HEK293 (cell line): ENCODE results near the gene RIOK1.

Source experiments
- CTCF ChIA-PET: fragments of 350-600 bp; formaldehyde crosslinking; extraction: SDS; loops from one replicate; lab custom pipeline; 2021; ENCODE audit warnings: antibody characterized with exemption; lab: Yijun Ruan, JAX
- POLR2A ChIA-PET: fragments of 300-600 bp; formaldehyde crosslinking; extraction: SDS; loops from one replicate; lab custom pipeline; 2020; ENCODE audit warnings: antibody characterized with exemption, inconsistent platforms; lab: Yijun Ruan, JAX
- H3K27ac ChIP-seq: fragments of 200-500 bp; sonication (Bioruptor generic); 2 replicates; pipeline ENCODE4 v1.5.1; 2014; ENCODE audit warnings: low read depth, low read length, control low read depth, inconsistent platforms; ENCODE audit errors: extremely low read depth
- H3K36me3 ChIP-seq, 2 experiments: fragments of 200-500 bp in 1 of 2; sonication (Bioruptor generic) in 1 of 2; 1 replicate in 1 of 2; 2 replicates in 1 of 2; pipeline ENCODE4 v1.5.1; 2014 to 2017; ENCODE audit warnings: inconsistent platforms in 2 of 2, low read length in 2 of 2; ENCODE audit not compliant: control insufficient read depth in 2 of 2, insufficient read depth in 1 of 2
- H3K4me1 ChIP-seq: fragments of 200-500 bp; sonication (Bioruptor generic); 2 replicates; pipeline ENCODE4 v1.5.1; 2014; ENCODE audit warnings: mild to moderate bottlenecking, low read length, inconsistent platforms; ENCODE audit not compliant: control insufficient read depth, insufficient read depth
- H3K4me3 ChIP-seq: 2 replicates; pipeline ENCODE4 v1.5.1; 2011; ENCODE audit warnings: low read depth, mild to moderate bottlenecking, control low read depth, low read length, moderate library complexity
- H3K9me3 ChIP-seq: fragments of 200-500 bp; sonication (Bioruptor generic); 2 replicates; pipeline ENCODE4 v1.5.1; 2014; ENCODE audit warnings: low read depth, low read length, inconsistent platforms; ENCODE audit not compliant: control insufficient read depth, insufficient read depth
- GLI2 ChIP-seq: fragments of 450-650 bp; formaldehyde crosslinking; IDR thresholded peaks from 2 replicates; pipeline ENCODE4; 2017; ENCODE audit warnings: missing biosample characterization, missing genetic modification characterization, low read depth, borderline replicate concordance
- MEIS1 ChIP-seq: sonication (generic); formaldehyde crosslinking; IDR thresholded peaks from 2 replicates; pipeline ENCODE4 v1.8.1; 2022; ENCODE audit warnings: missing genetic modification reagents, mild to moderate bottlenecking, borderline replicate concordance
- PRDM4 ChIP-seq: fragments of 450-650 bp; formaldehyde crosslinking; IDR thresholded peaks from 2 replicates; pipeline ENCODE4 v1.5.1; 2017; ENCODE audit warnings: missing biosample characterization, missing genetic modification characterization
- ZBTB7A ChIP-seq: fragments of 450-650 bp; formaldehyde crosslinking; IDR thresholded peaks from 2 replicates; pipeline ENCODE4 v1.5.1; 2016; ENCODE audit warnings: low read depth, missing biosample characterization, missing genetic modification characterization
- ZFP41 ChIP-seq: fragments of 450-650 bp; formaldehyde crosslinking; IDR thresholded peaks from 2 replicates; pipeline ENCODE4 v1.5.1; 2016; ENCODE audit warnings: missing biosample characterization, missing genetic modification characterization, borderline replicate concordance
- ZNF175 ChIP-seq: fragments of 450-650 bp; formaldehyde crosslinking; IDR thresholded peaks from 2 replicates; pipeline ENCODE4 v1.5.1; 2016; ENCODE audit warnings: missing biosample characterization, missing genetic modification characterization
- ZNF214 ChIP-seq: fragments of 450-650 bp; formaldehyde crosslinking; IDR thresholded peaks from 2 replicates; pipeline ENCODE4 v1.5.1; 2017; ENCODE audit warnings: missing biosample characterization, mild to moderate bottlenecking, missing genetic modification characterization, borderline replicate concordance
- ZNF23 ChIP-seq: fragments of 450-650 bp; formaldehyde crosslinking; IDR thresholded peaks from 2 replicates; pipeline ENCODE4 v1.5.1; 2016; ENCODE audit warnings: missing biosample characterization, missing genetic modification characterization, borderline replicate concordance
- ZNF292 ChIP-seq: fragments of 450-650 bp; formaldehyde crosslinking; IDR thresholded peaks from 2 replicates; pipeline ENCODE4 v1.5.1; 2016; ENCODE audit warnings: low read depth, missing biosample characterization, missing genetic modification characterization, borderline replicate concordance
- ZNF302 ChIP-seq: fragments of 450-650 bp; formaldehyde crosslinking; IDR thresholded peaks from 2 replicates; pipeline ENCODE4 v1.5.1; 2016; ENCODE audit warnings: missing biosample characterization, missing genetic modification characterization, low read depth
- ZNF341 ChIP-seq: fragments of 450-650 bp; formaldehyde crosslinking; IDR thresholded peaks from 2 replicates; pipeline ENCODE4; 2016; ENCODE audit warnings: low read depth, missing biosample characterization, missing genetic modification characterization
- ZNF423 ChIP-seq: fragments of 450-650 bp; formaldehyde crosslinking; IDR thresholded peaks from 2 replicates; pipeline ENCODE4 v1.5.1; 2016; ENCODE audit warnings: missing biosample characterization, missing genetic modification characterization
- ZNF549 ChIP-seq: fragments of 450-650 bp; IDR thresholded peaks from 2 replicates; pipeline ENCODE4 v1.5.1; 2018; ENCODE audit warnings: missing biosample characterization, missing genetic modification characterization, mild to moderate bottlenecking, inconsistent platforms, moderate library complexity
- ZNF621 ChIP-seq: fragments of 450-650 bp; formaldehyde crosslinking; IDR thresholded peaks from 2 replicates; pipeline ENCODE4 v1.5.1; 2017; ENCODE audit warnings: missing biosample characterization, missing genetic modification characterization
- ZNF654 ChIP-seq: fragments of 450-650 bp; formaldehyde crosslinking; IDR thresholded peaks from 2 replicates; pipeline ENCODE4 v1.5.1; 2016; ENCODE audit warnings: low read depth, missing biosample characterization, missing genetic modification characterization
- ZSCAN23 ChIP-seq: fragments of 450-650 bp; formaldehyde crosslinking; IDR thresholded peaks from 2 replicates; pipeline ENCODE4 v1.5.1; 2016; ENCODE audit warnings: missing biosample characterization, missing genetic modification characterization
- TF ChIP-seq, protein P1 (sequence below): sonication (generic); formaldehyde crosslinking; IDR thresholded peaks from 2 replicates; pipeline ENCODE4 v1.8.1; 2022; ENCODE audit warnings: mild to moderate bottlenecking, moderate library complexity, missing genetic modification reagents
- TF ChIP-seq, protein P2 (sequence below): fragments of 450-650 bp; formaldehyde crosslinking; IDR thresholded peaks from 2 replicates; pipeline ENCODE4 v1.5.1; 2017; ENCODE audit warnings: missing biosample characterization, missing genetic modification characterization

RIOK1 gene

DNA sequence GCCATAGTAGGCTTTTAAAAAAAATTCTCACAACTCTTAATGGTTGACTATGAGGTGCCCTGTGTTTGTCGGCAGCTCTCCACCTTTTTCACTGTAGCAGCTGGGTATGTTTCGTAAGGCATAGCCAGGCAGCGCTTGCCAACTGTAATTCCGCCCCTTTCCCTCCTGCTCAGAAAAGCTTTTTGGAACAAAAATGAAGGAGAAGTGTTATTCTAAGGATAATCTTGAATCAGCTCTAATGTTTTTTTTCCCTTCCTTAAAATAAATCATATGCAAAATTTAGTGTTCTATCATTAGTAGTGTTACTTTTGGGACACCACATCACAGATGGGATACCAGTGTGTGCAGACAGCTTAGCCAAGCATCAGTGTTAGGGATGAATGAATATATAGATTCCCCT, 21.2 kb downstream of the RIOK1 start:
- H3K36me3 ChIP-seq: peaks cover 83 to 87% of the 10 kb centered on the region in 2 experiments

GRCh38 chr6:7411328-7411727, 21.7 kb downstream of the RIOK1 start:
- no peaks in the 10 kb centered on the region for H3K9me3 ChIP-seq
- H3K4me1 ChIP-seq: no peaks in the 10 kb centered on the region
- POLR2A ChIA-PET: interaction anchor here (0.6 kb wide), 1 partner anchor 69 kb away, joined by 3 read pairs; no protein-coding TSS in a partner anchor
- H3K36me3 ChIP-seq: peaks cover 80 to 86% of the 10 kb centered on the region in 2 experiments
- CTCF ChIA-PET: interaction anchor here (0.6 kb wide), 1 partner anchor 168 kb away, joined by 4 read pairs; no protein-coding TSS in a partner anchor
- no peak overlapping the region for H3K4me3 ChIP-seq
- TF ChIP-seq ZNF654 (tag by site-specific recombination) (no peak), ZNF621 (tag by site-specific recombination) (no peak), PRDM4 (no peak), MEIS1 (CRISPR knock-in tag) (no peak), ZNF175 (tag by site-specific recombination) (no peak), ZNF214 (tag by site-specific recombination) (no peak), ZFP41 (no peak), ZSCAN23 (tag by site-specific recombination) (no peak)
- TF ChIP-seq, protein P1, sequence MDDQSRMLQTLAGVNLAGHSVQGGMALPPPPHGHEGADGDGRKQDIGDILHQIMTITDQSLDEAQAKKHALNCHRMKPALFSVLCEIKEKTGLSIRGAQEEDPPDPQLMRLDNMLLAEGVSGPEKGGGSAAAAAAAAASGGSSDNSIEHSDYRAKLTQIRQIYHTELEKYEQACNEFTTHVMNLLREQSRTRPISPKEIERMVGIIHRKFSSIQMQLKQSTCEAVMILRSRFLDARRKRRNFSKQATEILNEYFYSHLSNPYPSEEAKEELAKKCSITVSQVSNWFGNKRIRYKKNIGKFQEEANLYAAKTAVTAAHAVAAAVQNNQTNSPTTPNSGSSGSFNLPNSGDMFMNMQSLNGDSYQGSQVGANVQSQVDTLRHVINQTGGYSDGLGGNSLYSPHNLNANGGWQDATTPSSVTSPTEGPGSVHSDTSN (CRISPR knock-in tag): no peak
- H3K27ac ChIP-seq: no peak overlapping the region

More for the DNA sequence above, 21.2 kb downstream of the RIOK1 start:
- Histone ChIP-seq H3K27ac (no peak overlapping the region), H3K4me3 (no peak overlapping the region), H3K9me3 (no peaks in the 10 kb centered on the region), H3K4me1 (no peaks in the 10 kb centered on the region)
- CTCF ChIA-PET: interaction anchor here (0.6 to 1.0 kb wide), 2 partner anchors 139 to 167 kb away, joined by 4 read pairs; no protein-coding TSS in a partner anchor
- POLR2A ChIA-PET: interaction anchor here (0.6 kb wide), 1 partner anchor 70 kb away, joined by 3 read pairs; no protein-coding TSS in a partner anchor
- TF ChIP-seq ZBTB7A (tag by site-specific recombination): no peak
- TF ChIP-seq ZNF341 (tag by site-specific recombination): no peak
- no peak for TF ChIP-seq ZNF292 (tag by site-specific recombination)
- no peak for TF ChIP-seq ZNF549
- no peak for TF ChIP-seq ZNF423 (tag by site-specific recombination)
- no peak for TF ChIP-seq ZNF302 (tag by site-specific recombination)
- TF ChIP-seq, protein P2, sequence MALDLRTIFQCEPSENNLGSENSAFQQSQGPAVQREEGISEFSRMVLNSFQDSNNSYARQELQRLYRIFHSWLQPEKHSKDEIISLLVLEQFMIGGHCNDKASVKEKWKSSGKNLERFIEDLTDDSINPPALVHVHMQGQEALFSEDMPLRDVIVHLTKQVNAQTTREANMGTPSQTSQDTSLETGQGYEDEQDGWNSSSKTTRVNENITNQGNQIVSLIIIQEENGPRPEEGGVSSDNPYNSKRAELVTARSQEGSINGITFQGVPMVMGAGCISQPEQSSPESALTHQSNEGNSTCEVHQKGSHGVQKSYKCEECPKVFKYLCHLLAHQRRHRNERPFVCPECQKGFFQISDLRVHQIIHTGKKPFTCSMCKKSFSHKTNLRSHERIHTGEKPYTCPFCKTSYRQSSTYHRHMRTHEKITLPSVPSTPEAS (tag by site-specific recombination): no peak
- TF ChIP-seq GLI2 (tag by site-specific recombination): no peak
- no peak for TF ChIP-seq ZNF23
- TF ChIP-seq, all 188 proteins: peak for 0
